SKM-1 treated with dmso at 0.1 percent for 144 hours (cell line): ENCODE data around the gene ATP2B3.

ENCODE experiments used
- DNase-seq: peaks from one replicate; lab custom pipeline; 2025; ENCODE audit not compliant: unreplicated experiment; lab: John Stamatoyannopoulos, UW

Gene ATP2B3

GRCh38 chrX:153517423-153517822 lies at the start of gene ATP2B3:
ATP2B3 (plus strand) TSS chrX:153517642; CDS start chrX:153536248, 18,606 bp downstream.
- no peak for DNase-seq

DNA sequence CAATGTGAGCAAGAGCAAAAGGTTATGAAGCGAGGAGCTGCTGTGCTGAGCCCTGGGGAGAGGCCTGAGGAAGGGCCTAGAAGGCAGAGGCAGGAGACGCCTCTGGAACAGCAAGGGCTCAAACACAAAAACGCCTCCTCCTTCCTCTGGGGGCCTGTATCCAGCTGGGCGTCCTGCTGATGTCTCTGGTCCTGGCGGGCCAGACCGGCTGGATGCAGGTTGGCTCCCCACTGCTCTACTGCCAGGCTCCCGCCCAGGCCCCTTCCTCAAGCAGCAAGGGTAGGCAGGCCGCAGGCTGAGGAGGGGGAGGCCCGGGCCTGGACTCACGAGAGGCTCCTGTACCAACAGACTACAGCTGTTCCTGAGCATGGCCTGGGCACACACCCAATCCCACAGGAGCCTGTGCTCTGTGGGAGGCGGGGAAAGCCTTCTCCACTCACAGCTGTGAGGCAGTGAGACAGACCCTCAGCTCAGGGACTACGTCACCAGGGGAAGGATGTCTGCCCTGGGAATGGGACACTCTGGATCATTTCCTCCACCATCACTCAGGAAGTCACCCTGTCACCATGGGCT lies 49.3 kb upstream of the ATP2B3 start:
- DNase-seq, result no peak

DNA sequence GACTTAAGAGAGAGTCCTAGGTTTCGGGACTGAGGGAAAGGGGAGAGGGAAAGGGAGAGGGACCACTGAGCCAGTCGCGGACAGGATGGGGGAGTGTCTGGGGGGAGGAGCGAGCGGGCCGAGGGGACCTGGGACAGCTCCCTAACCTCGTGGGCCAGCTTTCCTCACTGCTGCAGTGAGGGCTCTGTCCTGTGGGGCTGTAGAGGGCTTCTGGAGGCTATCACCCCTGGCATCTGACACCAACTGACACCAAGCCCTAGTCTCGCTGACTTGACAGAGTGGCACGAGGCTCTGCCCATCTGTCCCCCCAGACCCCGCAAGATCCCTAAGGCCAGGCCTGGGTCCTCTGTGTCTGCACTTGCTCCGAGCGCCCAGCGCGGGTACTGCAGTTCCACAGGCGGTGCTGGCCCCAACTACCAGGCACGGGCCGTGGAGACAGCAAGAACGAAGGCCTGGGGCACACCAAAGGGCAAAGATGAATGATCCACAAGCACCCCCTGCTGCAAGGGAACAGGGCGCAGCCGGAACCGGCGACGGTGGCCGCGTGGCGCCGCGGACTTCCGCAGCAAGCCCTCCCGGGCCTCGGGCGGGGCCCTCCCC lies 47.5 kb upstream of the ATP2B3 start:
- no peak for DNase-seq

GRCh38 chrX:153470411-153471363 lies 46.8 kb upstream of the ATP2B3 start, which contains the start of gene HAUS7:
HAUS7 (minus strand) TSS chrX:153470576; CDS start chrX:153470557, 19 bp downstream.
- DNase-seq, result peak; percentile 68

DNA sequence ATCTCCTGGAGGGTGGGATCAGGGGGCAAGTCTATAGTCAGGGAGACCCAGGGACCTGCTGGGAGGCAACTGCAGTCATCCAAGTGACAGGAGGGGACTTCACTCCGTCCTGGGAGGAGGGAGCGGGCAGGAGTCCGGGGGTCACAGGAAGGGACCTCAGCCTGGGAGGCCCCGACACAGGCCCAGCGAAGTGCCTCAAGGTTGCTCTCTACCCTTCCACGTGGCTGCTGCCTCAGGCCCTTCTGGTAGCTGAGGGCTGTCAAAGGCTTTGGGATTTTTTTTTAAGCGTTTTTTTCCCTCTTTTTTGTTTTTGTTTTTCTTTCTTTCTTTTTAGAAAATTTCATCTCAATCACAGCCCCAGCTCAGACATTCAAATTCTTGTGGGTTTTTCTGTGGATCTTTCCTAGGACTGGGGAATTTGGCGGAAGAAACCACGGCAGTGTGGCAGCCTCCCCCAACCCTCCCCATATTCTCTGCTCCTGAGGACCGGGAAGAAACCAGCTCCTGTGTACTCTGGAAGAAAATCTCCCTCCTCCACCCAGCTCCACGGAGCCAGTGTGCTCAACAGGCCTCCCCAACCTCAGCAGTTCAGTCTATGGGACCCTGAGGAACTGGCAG lies 45.7 kb upstream of the ATP2B3 start:
- no peak for DNase-seq

DNA sequence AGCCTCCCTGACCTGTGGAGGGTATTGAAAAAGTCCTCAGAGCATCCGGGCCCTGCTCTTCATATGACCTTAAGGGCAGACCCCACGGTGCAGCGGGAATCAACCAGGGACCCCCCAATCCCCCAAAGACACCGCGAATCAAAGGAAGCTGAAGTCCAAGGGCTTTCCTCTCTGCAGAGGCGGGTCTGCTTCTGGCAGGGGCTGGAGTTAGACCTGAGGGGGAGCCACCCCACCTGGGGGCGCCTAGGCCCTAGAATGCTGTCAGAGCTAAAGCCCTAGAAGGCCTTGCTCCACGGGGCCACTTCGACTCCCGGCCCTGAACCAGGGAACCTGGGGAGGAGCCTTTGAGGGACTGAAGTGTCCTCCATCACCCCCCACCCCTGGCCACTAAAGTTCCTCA lies 44.3 kb upstream of the ATP2B3 start:
- no peak for DNase-seq

DNA sequence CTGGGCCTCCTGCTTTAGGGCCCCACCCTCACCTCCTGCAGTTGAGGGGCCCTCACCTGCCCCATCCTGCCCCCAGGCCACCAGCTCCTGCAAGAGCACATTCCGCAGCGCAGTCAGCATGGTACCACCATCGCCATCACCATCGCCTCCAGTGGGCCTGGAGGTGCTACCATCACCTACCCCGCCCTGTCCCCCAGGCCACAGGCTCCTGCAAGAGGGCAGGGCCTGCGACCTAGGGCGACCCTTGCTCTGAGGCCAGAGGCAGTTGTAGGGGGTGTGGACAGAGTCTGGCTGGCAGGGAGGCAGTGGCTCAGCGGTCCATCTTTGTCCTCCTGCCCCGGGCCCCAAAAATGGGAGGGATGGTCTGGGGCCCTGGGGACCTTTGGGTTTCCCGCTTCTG lies 43.2 kb upstream of the ATP2B3 start:
- DNase-seq, result no peak

DNA sequence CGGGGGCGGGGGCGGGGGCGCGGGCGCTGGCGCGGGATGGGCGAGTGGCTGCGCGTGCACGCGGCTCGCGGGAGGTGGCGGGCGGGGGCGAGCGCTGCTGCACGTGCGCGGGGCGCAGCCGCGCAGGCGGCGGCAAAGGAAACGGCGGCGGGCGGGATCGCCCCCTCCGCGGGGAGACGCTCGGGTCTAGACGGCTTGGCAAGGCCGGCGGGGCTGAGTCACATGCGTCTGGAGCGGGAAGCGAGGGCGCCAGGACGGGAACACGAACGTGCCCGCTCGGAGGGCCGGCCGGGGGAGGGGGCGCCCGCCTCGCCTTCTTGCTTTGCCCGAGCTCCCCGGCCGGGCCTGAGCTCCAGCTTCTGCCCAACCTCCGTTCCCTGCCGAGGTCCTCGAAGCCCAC lies 42.7 kb upstream of the ATP2B3 start:
- DNase-seq, result no peak

DNA sequence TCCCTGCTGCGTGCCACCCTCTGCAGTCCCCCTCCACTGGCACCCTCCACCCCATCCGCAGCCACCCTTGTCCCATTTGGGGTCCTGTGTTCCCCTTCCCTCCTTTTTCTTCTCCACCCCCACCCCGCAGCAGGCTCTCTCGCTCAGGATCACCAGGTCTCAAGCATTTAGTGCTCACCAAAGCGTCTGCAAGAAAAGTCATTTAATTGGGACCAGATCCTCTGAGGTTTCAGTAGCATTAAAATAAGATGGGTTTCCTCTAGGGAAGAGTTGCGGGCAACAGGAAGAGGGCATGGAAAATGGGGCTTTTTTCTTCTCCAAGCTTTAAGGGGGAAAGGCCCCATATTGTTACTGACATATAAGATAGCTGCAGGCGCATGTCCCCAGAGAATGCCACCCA lies 42.2 kb upstream of the ATP2B3 start:
- DNase-seq, result no peak

- no peak for DNase-seq
Observed at GRCh38 chrX:153475751-153476281, 41.6 kb upstream of the ATP2B3 start.

DNA sequence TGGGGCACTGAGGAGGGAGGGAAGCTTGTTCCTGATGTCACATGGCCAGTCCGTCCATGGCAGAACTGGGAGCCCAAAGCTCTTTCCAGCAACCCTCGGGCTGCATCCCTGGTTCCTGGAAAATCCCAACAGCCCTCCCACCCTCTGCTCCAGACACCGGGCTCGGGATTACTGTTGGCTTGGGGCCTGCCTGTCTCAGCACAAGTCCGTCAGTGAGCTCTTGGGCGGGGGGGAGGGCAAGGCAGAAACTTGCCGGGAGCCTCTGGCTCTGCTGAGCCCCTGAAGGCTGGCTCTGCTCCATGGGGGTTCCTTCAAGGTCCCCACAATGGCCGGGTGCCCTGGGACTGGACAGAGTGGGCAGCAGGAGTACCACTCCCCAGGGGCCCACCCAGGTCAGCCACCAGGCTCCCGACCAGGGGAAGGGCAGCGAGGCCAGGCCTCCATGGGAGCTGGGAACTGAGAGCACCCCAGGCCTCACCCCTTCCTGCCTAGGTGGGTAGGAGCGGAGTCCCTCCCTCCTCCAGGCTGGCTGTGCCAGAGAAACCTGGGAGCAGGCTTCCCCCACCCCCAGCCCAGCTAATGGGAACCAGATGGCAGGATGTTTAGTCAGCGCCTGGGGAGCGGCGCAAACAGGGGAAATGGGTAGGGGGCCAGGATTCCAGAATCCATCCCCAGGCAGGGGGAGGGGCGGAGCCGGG lies 40.6 kb upstream of the ATP2B3 start:
- DNase-seq, result no peak

DNA sequence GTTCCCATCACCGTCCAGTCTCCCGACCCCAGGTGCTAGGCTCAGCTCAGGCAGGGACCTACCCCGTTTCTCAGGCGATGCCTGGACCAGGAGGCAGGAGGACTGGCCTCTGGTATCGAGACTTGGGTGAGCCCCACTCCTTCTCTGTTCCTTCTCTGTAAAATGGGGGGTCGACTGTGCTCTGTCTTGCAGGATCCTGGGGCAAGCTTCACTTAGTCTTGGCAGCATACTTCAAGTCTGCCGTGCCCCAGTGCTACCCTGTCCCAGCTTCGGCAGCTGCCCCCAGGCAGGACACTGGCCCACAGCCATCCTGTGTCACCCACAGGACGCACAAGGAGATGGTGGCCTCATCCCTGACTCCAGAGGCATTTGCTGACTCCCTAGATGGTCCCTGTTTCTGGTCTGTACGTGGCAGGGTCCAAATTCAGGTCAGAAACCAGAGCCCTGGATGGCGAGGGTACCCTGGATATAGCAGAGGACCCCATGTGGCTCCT lies 40.0 kb upstream of the ATP2B3 start:
- no peak for DNase-seq

- no peak for DNase-seq
Observed at GRCh38 chrX:153477901-153478300, 39.5 kb upstream of the ATP2B3 start.

GRCh38 chrX:153478746-153479145 lies 38.7 kb upstream of the ATP2B3 start:
- no peak for DNase-seq

GRCh38 chrX:153481043-153481442 lies 36.4 kb upstream of the ATP2B3 start:
- DNase-seq, result no peak

DNA sequence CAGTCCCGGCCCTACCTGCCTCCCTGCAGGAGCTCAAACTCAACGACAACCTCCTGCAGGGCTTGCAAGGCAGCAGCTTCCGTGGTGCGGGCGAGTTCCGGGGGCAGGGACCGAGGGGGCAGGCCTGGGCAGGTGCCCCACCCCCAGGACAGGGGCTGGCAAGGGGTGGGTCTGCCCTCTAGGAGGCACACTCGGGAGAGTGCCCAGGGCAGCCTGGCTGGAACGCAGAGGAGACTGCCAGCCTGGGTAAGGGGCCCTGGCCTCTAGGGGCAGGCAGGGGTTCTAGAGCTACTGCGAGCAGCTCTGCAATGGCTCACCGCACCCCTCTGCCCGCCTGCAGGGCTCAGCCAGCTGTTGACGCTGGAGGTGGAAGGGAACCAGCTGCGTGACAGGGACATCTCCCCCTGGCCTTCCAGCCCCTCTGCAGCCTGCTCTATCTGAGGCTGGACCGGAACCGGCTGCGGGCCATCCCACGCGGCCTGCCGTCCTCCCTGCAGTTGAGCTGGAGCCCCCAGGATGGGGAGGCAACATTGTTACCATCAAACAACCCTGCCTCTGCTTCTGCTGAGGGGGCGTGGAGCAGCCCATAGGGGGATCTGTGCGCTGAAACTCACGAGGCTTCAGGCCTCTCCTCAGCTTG lies 34.9 kb upstream of the ATP2B3 start:
- no peak for DNase-seq

DNA sequence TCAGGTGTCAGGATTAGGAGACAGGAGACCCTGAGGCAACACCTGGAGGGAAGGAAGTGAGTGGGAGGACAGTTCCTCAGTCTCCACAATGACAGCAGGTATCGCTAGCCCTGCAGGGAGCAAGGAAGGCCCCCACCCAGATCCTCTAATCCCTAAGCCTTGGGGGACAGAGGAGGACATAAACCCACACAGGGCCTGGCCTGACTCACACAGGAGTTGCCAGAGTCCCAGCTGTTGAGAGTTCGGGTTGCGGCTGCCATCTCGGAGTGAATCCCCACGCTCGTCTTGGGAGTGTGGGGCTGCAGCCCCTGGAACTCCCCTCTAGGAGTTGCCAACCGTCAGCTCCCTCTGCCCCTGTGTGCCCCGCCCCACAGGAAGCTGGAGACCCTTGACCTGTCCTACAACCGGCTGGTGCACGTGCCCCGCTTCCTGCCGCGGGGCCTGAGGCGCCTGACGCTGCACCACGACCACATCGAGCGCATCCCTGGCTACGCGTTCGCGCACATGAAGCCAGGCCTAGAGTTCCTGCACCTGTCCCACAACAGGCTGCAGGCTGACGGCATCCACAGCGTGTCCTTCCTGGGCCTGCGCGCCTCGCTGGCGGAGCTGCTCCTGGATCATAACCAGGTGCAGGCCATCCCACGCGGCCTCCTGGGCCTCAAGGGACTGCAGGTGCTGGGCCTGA lies 31.9 kb upstream of the ATP2B3 start:
- no peak for DNase-seq

GRCh38 chrX:153486171-153486570 lies 31.3 kb upstream of the ATP2B3 start:
- DNase-seq, result no peak

- no peak for DNase-seq
Observed at GRCh38 chrX:153487590-153488071, 29.8 kb upstream of the ATP2B3 start.
